Measurements from ENCODE around the gene GCNT2.

Gene GCNT2

GRCh38 chr6:10618409-10618808 is 97.3 kb downstream of the GCNT2 start:
- DNase-seq (ENCODE audit: extremely low read depth, low read depth), result no peak
- no peak for TF ChIP-seq CTCF (IDR thresholded peaks at IDR 0.05; ENCODE audit: low read depth, low read length, missing control alignments)
- no peak overlapping the region for H3K4me3 ChIP-seq (replicated peaks; ENCODE audit: low read depth, low read length)

GRCh38 chr6:10621213-10621612 is 100.1 kb downstream of the GCNT2 start:
- TF ChIP-seq CTCF (IDR thresholded peaks at IDR 0.05; ENCODE audit: low read depth, low read length, missing control alignments), result no peak
- DNase-seq (ENCODE audit: extremely low read depth, low read depth), result no peak
- H3K4me3 ChIP-seq (replicated peaks; ENCODE audit: low read depth, low read length), result no peak overlapping the region

- TF ChIP-seq CTCF (IDR thresholded peaks at IDR 0.05; ENCODE audit: low read depth, low read length, missing control alignments), result no peak
- DNase-seq (ENCODE audit: extremely low read depth, low read depth), result no peak
Measured at GRCh38 chr6:10621847-10622246, 100.7 kb downstream of the GCNT2 start.

GRCh38 chr6:10624836-10625235 is 103.7 kb downstream of the GCNT2 start:
- H3K4me3 ChIP-seq (replicated peaks; ENCODE audit: low read depth, low read length), result no peak overlapping the region
- no peak for DNase-seq (ENCODE audit: extremely low read depth, low read depth)
- no peak for TF ChIP-seq CTCF (IDR thresholded peaks at IDR 0.05; ENCODE audit: low read depth, low read length, missing control alignments)

More at GRCh38 chr6:10621847-10622246, 100.7 kb downstream of the GCNT2 start:
- H3K4me3 ChIP-seq (replicated peaks; ENCODE audit: low read depth, low read length), result no peak overlapping the region

- no peak overlapping the region for H3K4me3 ChIP-seq (replicated peaks; ENCODE audit: low read depth, low read length)
- DNase-seq (ENCODE audit: extremely low read depth, low read depth), result no peak
- no peak for TF ChIP-seq CTCF (IDR thresholded peaks at IDR 0.05; ENCODE audit: low read depth, low read length, missing control alignments)
Measured at GRCh38 chr6:10626154-10626741, 105.1 kb downstream of the GCNT2 start.

- no peak overlapping the region for H3K4me3 ChIP-seq (replicated peaks; ENCODE audit: low read depth, low read length)
- DNase-seq (ENCODE audit: extremely low read depth, low read depth), result no peak
- no peak for TF ChIP-seq CTCF (IDR thresholded peaks at IDR 0.05; ENCODE audit: low read depth, low read length, missing control alignments)
Measured at GRCh38 chr6:10627800-10628199, 106.6 kb downstream of the GCNT2 start.

GRCh38 chr6:10630178-10630577 is 109.0 kb downstream of the GCNT2 start:
- no peak overlapping the region for H3K4me3 ChIP-seq (replicated peaks; ENCODE audit: low read depth, low read length)
- DNase-seq (ENCODE audit: extremely low read depth, low read depth), result no peak
- TF ChIP-seq CTCF (IDR thresholded peaks at IDR 0.05; ENCODE audit: low read depth, low read length, missing control alignments), result no peak
